Activated CD8-positive, alpha-beta memory T cell treated with anti-CD3 and anti-CD28 coated beads for 36 hours (primary cell): ENCODE data around the gene TFB2M. TPM values are rescaled to one million over a fixed set of nuclear protein-coding genes. Genes with fewer than 3 reads are reported as not detected.
"Not testable (repeated sequence)": the region's sequence is repeated elsewhere in the genome, so short reads cannot be mapped to it uniquely, and the experiment has no call there.

Experiments
- CTCF ChIA-PET: fragments of 350-600 bp; sonication (Branson Sonifier 250); formaldehyde crosslinking; loops from one replicate; lab custom pipeline; 2021; ENCODE audit warnings: antibody characterized with exemption; lab: Charles Lee
- POLR2A ChIA-PET: fragments of 350-600 bp; sonication (Branson Sonifier 250); formaldehyde crosslinking; loops from one replicate; lab custom pipeline; 2021; ENCODE audit warnings: antibody characterized with exemption; lab: Charles Lee
- total RNA-seq, 2 experiments: library from RNA; stranded (reverse); gene quantifications; one replicate each; pipeline ENCODE4 v1.2.3, GENCODE V29; 2021

Gene TFB2M
- total RNA-seq = 10 to 100 TPM; 32.3 to 32.6 TPM

GRCh38 chr1:246566128-246566812 lies at the start of gene TFB2M, which contains the start of gene CNST:
Gene TFB2M, minus strand, starts transcription at chr1:246566261. Its CDS starts 123 bp downstream, at chr1:246566138.
Gene CNST, plus strand, starts transcription at chr1:246566456. Its CDS starts 25,107 bp downstream, at chr1:246591563.
- CTCF ChIA-PET = interaction anchor here (0.9 to 1.5 kb wide), 3 partner anchors 59 to 68 kb away, joined by 3 read pairs; partner anchors contain the start of gene SMYD3
- POLR2A ChIA-PET = interaction anchor here (0.7 to 1.5 kb wide), 5 partner anchors 36 to 158 kb away, joined by 3 to 5 read pairs (median 3); partner anchors contain the start of genes SCCPDH and SMYD3

- ChIA-PET POLR2A (no interaction called here), CTCF (interaction anchor here (0.5 to 1.2 kb wide), 2 partner anchors 34 to 36 kb away, joined by 3 read pairs; no protein-coding TSS in a partner anchor)
Measured at GRCh38 chr1:246613096-246613758, 47.2 kb upstream of the TFB2M start.

DNA sequence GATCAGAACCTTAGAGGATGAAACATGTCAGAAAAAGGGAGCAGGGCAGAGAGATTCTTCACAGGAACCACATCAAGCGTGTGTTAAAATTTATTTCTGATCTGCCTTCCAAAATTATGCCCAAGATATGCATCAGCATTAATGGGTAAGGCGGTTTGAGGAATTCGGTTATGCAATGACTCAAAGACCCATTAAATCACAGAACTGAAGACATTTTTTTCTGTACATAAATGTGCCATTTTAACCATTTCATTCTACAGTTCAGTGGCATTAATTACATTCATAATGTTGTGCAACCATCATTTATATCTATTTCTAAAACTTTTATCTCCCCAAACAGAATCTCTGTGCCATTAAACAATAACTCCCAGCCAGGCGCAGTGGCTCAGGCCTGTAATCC lies 43.6 kb upstream of the TFB2M start:
- ChIA-PET CTCF (no interaction called here), POLR2A (no interaction called here)

DNA sequence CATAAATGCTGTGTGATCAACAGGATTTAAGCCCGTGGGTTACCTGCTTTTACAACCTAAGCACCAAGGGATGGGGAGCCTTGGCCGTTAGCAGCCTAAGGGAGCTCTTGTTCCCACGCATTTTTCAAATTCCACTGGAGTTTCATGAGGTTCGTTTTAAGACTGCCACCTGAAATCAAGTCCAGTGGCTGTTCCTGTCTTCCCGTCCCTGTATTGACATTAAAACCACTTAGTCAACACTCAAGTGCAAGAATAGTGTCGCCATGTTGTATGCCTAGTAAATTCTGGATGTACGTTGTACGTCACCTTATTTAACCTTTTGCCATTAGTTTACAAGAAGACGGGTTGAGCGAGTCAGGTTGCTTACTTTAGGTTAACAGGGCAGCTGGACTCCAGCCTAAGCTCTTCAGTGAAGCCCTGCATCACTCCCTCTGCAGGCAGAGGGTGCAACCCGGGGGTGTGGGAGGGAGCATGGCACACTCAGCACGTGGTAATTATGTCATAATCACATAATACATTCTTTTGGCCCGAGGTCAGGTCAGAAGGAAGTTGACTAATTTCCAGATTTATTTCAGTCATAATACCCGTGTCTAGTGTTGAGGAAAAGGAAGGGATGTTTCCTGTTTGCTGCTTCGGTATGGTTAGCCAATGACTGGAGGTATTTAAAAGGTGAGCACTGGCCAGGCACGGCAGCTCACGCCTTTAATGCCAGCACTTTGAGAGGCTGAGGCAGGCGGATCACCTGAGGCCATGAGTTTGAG lies 42.7 kb upstream of the TFB2M start:
- ChIA-PET CTCF (interaction anchor here (1.2 kb wide), 1 partner anchor 11 kb away, joined by 3 read pairs; no protein-coding TSS in a partner anchor), POLR2A (no interaction called here)

DNA sequence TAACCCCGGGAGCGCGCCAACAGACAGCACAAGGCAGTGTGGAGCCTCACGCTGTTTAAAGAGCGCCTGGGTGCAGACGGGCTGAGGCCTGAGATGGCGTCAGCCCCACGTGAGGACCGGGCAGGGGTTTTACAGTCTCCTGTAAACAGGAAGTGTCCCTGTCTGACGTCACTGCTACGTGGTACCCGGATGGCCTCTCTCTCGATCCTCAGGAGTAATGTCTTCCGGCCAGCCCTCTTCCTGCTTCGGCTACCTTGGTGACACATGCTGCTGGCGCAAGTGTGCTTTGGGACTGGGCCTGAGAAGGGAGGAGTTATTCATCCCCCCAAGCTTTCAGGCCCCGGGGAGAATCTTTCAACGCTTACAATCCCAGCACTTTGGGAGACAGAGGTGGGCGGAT lies 41.4 kb upstream of the TFB2M start:
- ChIA-PET POLR2A (no interaction called here), CTCF (interaction anchor here (1.2 kb wide), 1 partner anchor 10 kb away, joined by 3 read pairs; no protein-coding TSS in a partner anchor)

GRCh38 chr1:246605231-246605630 lies 39.2 kb upstream of the TFB2M start:
- POLR2A ChIA-PET, CTCF ChIA-PET: not testable (repeated sequence)

DNA sequence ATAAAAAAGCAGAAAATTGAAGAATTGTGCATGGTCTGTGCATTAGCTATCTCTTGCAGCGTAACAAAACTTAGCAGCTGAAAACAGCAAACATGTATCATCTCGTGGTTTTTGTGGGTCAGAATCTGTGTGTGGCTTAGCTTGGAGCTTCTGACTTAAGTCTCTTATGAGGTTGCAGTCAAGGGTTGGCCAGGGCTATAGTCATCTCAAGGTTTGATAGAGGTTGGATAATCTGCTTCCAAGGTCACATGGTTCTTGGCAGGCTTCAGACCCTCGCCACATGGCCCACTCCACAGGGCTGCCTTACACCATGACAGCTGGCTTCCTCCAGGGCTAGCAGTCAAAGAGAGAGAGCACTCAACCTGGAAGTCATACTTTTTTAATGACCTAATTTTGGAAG lies 36.1 kb upstream of the TFB2M start:
- ChIA-PET POLR2A (interaction anchor here (0.9 kb wide), 1 partner anchor 36 kb away, joined by 4 read pairs; the partner anchor contains the start of genes CNST and TFB2M), CTCF (interaction anchor here (0.9 to 1.8 kb wide), 2 partner anchors 9 to 53 kb away, joined by 4 to 5 read pairs; no protein-coding TSS in a partner anchor)

DNA sequence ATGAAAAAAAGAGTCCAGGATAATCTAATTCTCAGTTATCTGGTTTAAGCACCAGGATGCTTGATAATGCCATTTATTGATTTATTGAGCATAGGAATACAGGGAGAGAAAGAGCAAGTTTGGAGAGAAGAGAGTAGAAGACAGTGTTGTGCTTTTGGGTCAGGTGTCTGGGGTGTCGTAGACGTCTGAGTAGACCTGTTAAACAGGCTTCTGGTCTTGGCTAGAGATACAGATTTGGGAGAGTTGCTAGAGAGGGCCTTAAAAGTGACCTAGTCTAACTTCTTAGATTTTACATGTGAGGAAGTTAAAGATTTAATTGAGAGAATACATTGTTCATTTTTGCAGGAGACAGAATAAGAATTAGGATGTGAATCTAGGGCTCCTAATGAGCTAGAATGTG lies 34.5 kb upstream of the TFB2M start:
- POLR2A ChIA-PET = no interaction called here
- CTCF ChIA-PET = interaction anchor here (1.8 kb wide), 1 partner anchor 54 kb away, joined by 5 read pairs; no protein-coding TSS in a partner anchor

GRCh38 chr1:246599315-246599714 lies 33.3 kb upstream of the TFB2M start:
- ChIA-PET CTCF (interaction anchor here (0.9 kb wide), 1 partner anchor 26 kb away, joined by 4 read pairs; no protein-coding TSS in a partner anchor), POLR2A (no interaction called here)

DNA sequence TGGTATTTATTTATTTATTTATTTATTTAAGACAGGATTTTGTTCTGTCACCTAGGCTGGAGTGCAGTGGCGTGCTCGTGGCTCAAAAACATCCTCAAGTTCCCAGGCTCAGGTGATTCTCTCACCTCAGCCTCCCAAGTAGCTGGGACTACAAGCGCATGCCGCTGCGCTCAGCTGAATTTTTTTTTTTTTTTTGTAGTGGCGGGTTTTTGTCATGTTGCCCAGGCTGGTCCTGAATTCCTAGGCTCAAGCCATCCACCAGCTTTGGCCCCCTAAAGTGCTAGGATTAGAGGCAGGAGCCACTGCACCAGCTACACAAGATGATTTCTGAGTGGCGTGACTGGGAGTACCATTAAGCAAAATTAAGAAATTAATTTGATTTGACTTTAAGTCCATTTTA lies 31.9 kb upstream of the TFB2M start:
- ChIA-PET CTCF (interaction anchor here (1.1 kb wide), 1 partner anchor 10 kb away, joined by 3 read pairs; no protein-coding TSS in a partner anchor), POLR2A (interaction anchor here (0.6 kb wide), 1 partner anchor 77 kb away, joined by 8 read pairs; no protein-coding TSS in a partner anchor)

- CTCF ChIA-PET = interaction anchor here (1.1 kb wide), 1 partner anchor 11 kb away, joined by 3 read pairs; no protein-coding TSS in a partner anchor
- POLR2A ChIA-PET = interaction anchor here (0.6 kb wide), 1 partner anchor 78 kb away, joined by 8 read pairs; no protein-coding TSS in a partner anchor
Measured at GRCh38 chr1:246597340-246597739, 31.3 kb upstream of the TFB2M start.

- ChIA-PET POLR2A (no interaction called here), CTCF (no interaction called here)
Measured at GRCh38 chr1:246595146-246595545, 29.1 kb upstream of the TFB2M start.

GRCh38 chr1:246592695-246593094 lies 26.6 kb upstream of the TFB2M start:
- POLR2A ChIA-PET = no interaction called here
- CTCF ChIA-PET = no interaction called here

DNA sequence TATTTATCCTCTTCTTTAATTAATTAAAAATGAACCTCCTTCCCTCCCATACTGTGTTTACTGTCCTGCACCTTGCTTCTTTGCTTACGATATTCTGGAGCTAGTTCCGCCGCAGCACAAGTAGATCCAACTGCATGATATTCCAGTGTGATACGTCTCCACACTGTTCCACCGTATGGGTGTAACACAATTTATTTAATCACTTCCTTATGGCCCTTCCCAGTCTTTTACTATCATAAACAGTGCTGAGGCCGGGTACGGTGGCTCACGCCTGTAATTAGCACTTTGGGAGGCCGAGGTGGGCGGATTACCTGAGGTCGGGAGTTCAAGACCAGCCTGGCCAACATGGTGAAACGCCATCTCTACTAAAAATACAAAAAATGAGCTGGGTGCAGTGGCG lies 25.9 kb upstream of the TFB2M start:
- CTCF ChIA-PET = no interaction called here
- POLR2A ChIA-PET = no interaction called here

DNA sequence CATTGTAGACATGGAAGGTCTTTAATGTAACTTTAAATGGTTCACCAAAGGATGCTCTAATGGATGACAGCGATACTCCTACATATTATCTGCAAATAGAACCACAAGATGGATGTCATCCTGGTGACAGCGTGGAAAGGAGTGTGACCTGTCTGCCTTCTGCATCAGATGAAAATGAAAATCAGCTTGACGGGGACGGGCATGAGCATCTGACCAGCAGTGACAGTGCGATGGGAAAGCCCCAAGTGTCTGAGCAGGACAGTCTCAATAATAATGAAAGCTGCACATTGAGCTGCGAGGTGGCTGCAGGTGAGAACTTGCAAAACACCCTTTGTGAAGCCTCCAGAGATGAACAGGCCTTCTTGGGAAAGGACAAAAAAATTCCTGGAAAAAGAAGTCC lies 25.4 kb upstream of the TFB2M start:
- ChIA-PET CTCF (no interaction called here), POLR2A (no interaction called here)

DNA sequence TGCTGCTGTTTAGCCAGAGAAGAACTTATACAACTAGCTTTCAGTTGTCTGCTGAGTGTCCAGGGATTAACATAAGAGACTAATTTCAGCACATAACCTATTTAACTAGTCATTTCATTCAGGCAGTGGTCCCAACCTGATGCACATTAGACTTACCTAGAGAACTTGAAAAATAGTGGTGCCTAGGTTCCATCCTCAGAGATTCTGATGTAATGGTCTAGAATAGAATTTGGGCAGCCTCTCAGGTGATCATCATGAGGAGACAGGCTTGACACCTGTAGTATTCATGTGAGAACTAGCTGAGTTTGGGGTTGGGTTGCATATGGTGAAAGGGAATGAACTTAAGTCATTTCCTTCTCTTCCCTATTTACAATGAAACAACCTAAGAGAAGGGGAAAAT lies 25.0 kb upstream of the TFB2M start:
- CTCF ChIA-PET = interaction anchor here (0.7 kb wide), 1 partner anchor 118 kb away, joined by 3 read pairs; no protein-coding TSS in a partner anchor
- POLR2A ChIA-PET = no interaction called here

DNA sequence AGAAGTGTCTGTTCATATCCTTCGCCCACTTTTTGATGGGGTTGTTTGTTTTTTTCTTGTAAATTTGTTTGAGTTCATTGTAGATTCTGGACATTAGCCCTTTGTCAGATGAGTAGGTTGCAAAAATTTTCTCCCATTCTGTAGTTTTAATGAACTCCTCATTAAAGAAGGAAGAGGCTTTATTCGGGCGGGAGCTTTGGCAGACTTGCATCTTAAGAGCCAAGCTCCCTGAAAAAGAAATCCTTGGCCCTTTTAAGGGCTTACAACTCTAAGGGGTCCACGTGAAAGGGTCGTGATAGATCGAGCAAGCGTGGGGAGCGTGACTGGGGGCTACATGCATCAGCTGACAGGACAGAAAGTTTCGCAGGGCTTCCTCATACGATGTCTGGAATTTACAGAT lies 23.9 kb upstream of the TFB2M start:
- CTCF ChIA-PET, POLR2A ChIA-PET: not testable (repeated sequence)

DNA sequence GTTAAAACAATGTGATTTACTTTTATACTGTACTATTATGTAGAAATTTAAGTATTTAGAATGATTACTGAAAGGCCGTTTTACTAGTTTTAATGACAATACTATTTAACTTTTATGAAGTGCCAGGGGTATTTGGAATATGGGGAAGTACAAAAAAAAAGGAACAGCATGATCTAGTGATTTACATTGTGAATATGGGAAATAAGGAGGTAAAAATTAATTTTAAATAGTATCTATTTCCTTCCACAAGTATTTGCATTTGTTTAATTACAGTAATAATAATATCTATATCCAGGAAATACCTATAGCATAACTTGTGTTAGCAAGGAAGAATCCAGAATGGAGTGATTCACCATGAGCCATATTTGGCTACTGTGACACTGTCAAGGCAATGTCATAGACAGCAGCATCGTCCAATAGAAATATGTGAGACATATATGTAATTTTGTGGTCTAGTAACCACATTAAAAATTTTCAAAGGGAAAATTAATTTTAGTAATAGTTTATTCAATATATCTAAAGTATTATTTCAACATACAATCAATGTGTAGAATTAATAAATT lies 22.2 kb upstream of the TFB2M start:
- CTCF ChIA-PET = no interaction called here
- POLR2A ChIA-PET = no interaction called here

DNA sequence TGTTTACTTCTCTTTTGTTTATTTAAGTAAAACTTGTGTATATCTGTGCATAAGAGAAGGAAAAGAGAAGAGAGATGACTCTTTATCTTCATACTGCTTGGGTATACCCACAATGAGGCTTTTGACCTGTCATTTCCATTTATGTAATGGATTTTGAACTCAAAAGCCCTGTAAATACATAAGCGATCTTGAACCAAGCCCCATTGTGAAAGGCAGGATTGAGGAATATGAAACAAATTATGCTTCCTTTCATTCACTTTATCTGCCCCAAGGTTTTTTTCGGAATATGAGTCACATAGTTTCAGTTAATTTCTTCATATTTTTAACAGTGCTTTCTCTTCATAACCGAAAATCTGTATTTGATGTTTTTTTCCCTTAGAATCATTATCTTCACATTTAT lies 21.5 kb upstream of the TFB2M start:
- ChIA-PET POLR2A (no interaction called here), CTCF (no interaction called here)
